Measurements from ENCODE around the gene DEAF1. TPM values are rescaled to one million over a fixed set of nuclear protein-coding genes. Genes with fewer than 3 reads are reported as not detected.

Gene DEAF1
- total and polyA plus RNA-seq, 5 donors = 17.5 to 25.2 (median 20.8) TPM

DNA sequence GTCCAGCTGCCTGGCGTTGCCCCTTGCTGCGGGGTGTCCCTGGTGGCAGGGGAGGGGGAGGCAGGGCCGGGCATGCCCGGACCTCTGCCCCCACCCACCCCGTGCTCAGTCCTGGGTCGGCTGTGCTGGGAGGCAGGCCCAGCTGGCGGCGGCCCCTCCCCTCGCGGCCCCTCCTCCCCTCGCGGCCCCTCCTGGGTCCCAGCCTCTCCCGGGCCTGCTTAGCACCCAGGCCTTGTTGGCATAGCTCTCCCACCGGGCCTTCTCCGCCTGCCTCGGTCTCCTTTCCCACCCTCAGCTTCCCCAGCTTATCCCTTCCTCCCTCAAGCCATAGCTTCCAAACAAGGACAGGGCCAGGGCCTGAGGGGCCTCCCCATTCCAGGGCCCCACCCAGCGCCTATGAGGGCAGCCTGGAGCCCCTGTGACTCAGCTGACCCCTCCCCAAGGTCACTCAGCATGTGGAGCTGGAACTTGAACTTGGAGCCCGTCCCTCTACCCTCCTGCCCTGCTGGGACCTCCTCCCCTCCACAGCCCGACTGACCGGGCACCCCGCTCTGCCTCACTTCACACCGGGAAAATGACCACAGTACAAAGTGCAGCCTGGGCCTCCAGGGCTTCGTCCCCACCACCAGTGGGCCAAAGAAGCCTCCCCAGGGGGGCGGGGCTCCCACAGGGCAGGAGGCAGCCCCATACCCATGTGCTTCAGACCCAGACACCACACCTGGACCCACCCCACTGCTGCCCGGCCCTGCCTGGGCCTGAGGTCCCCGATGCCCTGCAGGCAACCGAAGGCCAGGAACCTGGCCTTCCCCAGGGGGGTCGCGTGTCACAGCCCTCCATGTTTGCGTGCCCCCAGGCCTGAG lies 12.2 kb upstream of the DEAF1 start:
- intact Hi-C loops (cut with DNase I) = no loop called here
- H3K4me1 ChIP-seq (ENCODE audit: control insufficient read depth, insufficient read depth, low read length) = no peaks in the 10 kb centered on the region
- H3K27ac ChIP-seq (ENCODE audit: low read length) = no peak overlapping the region
- DNase-seq (peak in 2 of 3 donors; percentile 73 to 81), ATAC-seq (peak; percentile 40 to 49)
- H3K4me3 ChIP-seq (ENCODE audit: low read length) = peak overlapping the region; percentile 32
- WGBS = 42% methylated on average over 30 of the region's 30 CpGs
- no peaks in the 10 kb centered on the region for H3K9me3 ChIP-seq (ENCODE audit: control insufficient read depth, low read length)
- H3K27me3 ChIP-seq (ENCODE audit: control insufficient read depth, insufficient read depth) = no peaks in the 10 kb centered on the region

DNA sequence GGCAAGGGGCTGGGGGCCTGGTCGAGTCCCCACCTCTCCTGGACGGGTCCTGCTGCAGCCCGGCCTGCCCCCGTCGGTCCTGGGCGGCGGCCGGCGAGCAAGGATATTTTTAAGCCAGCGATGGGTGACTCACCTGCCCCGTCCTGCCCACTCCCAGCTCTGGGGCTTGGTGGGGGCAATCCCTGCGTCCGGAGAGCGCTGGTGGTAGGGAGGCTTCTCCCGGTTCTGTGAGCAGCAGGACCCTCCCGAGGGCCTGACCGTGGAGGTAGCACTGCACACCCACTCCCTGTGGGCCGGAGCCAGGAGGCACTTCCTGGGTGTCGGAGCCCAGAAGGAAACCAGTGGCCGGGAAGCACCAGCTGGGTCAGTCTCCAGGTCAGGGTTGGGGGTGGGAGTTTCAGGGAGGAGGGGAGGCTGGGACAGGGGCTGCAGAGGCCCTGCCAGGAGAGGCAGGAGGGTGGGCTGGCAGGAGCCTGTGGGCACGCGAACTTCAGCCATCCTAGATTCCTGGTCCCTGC lies 11.5 kb upstream of the DEAF1 start:
- Histone ChIP-seq H3K4me1 (ENCODE audit: control insufficient read depth, insufficient read depth, low read length) (no peaks in the 10 kb centered on the region), H3K27ac (ENCODE audit: low read length) (no peak overlapping the region), H3K27me3 (ENCODE audit: control insufficient read depth, insufficient read depth) (no peaks in the 10 kb centered on the region), H3K4me3 (ENCODE audit: low read length) (peak overlapping the region; percentile 32), H3K9me3 (ENCODE audit: control insufficient read depth, low read length) (no peaks in the 10 kb centered on the region)
- intact Hi-C loops (cut with DNase I) = no loop called here
- 11% methylated on average over 22 of the region's 22 CpGs for WGBS
- peak in 1 of 3 donors; percentile 70 for DNase-seq
- peak in 1 of 2 donors; percentile 27 for ATAC-seq

DNA sequence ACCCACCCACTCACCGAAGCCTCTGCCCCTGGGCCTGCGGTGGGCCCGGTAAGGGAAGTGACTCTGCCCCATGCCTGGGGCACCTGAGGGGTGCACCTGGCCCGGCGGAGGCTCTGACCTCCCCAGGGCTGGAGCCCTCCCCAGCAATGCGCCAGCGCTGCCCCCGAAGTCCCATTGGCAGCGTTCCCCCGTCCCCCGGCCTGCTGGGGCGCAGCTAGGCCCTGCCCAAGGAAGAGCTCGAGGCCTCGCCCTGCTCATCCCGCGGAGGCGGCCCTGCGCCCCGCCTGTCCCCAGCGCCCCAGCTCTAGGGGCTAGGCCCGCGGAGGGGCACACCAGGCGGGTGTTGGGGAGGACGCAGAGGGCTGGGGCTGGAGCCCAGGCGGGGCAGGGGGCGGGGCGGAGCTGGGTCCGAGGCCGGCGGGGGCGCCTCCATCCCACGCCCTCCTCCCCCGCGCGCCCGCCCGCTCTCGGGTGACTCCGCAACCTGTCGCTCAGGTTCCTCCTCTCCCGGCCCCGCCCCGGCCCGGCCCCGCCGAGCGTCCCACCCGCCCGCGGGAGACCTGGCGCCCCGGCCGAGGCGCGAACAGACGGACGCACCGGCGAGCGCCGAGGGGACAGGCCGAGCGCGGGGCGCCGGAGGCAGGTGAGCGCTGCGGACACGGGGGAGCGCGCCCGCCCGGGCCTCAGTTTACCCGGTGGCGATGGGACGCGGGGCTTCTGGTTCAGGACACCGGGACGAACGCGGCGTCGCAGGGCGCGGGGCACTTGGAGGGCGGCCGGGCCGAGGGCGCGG lies 10.8 kb upstream of the DEAF1 start, which contains the start of gene EPS8L2:
TSS of gene EPS8L2 (plus strand) at position 586 of the 793 bp plus-strand sequence. CDS start 3,177 bp downstream, outside the sequence.
- intact Hi-C loops (cut with DNase I) = no loop called here
- WGBS = 9% methylated on average over 90 of the region's 90 CpGs
- no peak within 1 kb of the TSS for H3K27ac ChIP-seq (ENCODE audit: low read length)
- H3K4me1 ChIP-seq (ENCODE audit: control insufficient read depth, insufficient read depth, low read length) = no peaks in the 10 kb centered on the region
- no peaks in the 10 kb centered on the region for H3K9me3 ChIP-seq (ENCODE audit: control insufficient read depth, low read length)
- peak; percentile 1 to 18 for ATAC-seq
- H3K4me3 ChIP-seq (ENCODE audit: low read length) = peak within 1 kb of the TSS; percentile 32
- peak in 2 of 3 donors; percentile 63 to 67 for DNase-seq
- H3K27me3 ChIP-seq (ENCODE audit: control insufficient read depth, insufficient read depth) = no peaks in the 10 kb centered on the region

DNA sequence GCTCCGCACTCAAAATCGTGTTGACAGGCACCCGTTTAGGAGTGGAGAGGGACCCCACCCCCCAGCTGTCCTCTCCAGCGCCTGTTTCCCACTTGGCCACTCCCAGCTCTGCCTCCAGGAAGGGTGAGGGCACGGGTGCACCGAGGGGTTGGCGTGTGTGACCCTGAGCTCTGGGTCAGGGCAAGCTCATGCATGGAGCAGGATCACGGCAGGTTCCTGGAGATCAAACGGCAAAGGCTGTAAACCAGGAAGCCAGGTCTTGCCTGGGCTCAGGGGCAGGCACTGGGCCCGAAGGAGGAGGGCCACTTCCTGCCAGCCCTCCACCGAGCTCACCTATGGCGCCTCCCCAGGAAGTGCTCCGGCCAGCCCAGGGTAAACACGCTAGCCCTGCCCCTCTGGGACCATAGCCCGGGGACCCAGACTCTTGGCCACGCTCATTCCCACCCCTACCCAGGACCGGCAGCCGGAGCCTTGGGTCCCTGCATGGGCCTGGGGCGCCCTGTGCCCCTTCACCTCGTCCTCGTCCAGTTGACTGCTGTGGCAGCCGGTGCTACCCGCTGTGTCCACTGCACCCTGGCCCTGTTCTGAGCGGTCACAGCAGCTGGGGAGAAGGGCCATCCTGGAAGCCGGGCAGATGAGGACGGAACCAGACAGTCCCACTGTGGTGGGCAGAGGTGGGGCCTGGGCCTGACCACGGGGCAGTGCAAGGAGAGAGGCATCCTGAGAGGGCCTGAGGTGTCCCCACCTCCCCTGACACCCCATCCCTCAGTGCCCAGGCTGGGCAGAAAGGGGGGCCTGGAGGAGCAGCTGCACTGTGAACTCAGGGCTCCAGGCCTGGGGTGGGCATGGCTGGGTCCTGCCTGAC lies 10.0 kb upstream of the DEAF1 start:
- intact Hi-C loops (cut with DNase I) = no loop called here
- peak in 2 of 3 donors; percentile 54 to 56 for DNase-seq
- Histone ChIP-seq H3K4me1 (ENCODE audit: control insufficient read depth, insufficient read depth, low read length) (no peaks in the 10 kb centered on the region), H3K9me3 (ENCODE audit: control insufficient read depth, low read length) (no peaks in the 10 kb centered on the region), H3K27me3 (ENCODE audit: control insufficient read depth, insufficient read depth) (no peaks in the 10 kb centered on the region), H3K27ac (ENCODE audit: low read length) (no peak overlapping the region), H3K4me3 (ENCODE audit: low read length) (no peak overlapping the region)
- WGBS = 66% methylated on average over 27 of the region's 27 CpGs
- ATAC-seq = peak; percentile 13 to 20

DNA sequence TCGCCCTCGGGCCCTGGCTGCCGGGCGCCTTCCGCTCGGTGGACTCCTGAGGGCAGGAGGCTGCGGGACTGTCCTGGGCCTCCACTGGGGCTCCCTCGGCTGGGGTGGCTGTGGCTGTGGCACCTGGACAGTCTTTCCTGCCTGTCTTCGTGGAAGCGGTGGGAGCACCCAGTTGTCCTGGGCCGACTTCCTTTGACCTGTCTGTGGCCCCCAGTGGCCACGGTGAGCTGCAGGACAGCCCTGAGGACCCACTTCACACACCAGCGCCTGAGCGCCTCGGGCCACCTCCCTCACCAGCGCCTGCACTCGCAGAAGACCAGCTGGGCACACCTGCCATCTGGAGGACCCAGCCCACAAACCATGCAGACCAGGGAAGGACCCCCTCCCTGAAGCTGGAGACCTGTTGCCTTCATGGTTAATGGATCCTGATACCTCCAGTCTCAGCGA lies 9.2 kb upstream of the DEAF1 start:
- H3K27ac ChIP-seq (ENCODE audit: low read length) = no peak overlapping the region
- no peaks in the 10 kb centered on the region for H3K4me1 ChIP-seq (ENCODE audit: control insufficient read depth, insufficient read depth, low read length)
- 88% methylated on average over 18 of the region's 18 CpGs for WGBS
- H3K9me3 ChIP-seq (ENCODE audit: control insufficient read depth, low read length) = no peaks in the 10 kb centered on the region
- no peak overlapping the region for H3K4me3 ChIP-seq (ENCODE audit: low read length)
- DNase-seq (peak in 2 of 3 donors; percentile 45 to 50), ATAC-seq (no peak)
- intact Hi-C loops (cut with DNase I) = no loop called here
- H3K27me3 ChIP-seq (ENCODE audit: control insufficient read depth, insufficient read depth) = no peaks in the 10 kb centered on the region

DNA sequence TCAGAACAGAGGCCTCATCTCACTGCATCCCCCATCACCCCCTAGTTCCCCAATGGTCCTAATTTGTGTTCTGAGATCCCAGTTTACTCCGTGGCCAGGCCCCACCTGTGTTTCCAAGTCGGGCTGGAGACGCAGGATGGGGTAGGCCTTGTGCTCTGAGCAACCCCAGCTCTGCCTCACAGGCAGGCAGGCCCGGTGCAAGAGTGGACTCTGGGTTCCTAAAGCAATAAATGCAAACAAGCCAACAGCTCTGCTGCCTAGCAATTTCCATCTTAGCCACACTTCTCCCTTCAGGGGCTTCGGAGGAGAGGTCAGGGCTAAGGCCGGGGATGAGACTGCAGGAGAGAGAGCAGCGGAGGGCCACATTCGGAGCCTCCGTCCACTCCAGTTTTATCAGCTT lies 8.5 kb upstream of the DEAF1 start:
- ATAC-seq (no peak), DNase-seq (peak in 1 of 3 donors; percentile 14)
- H3K9me3 ChIP-seq (ENCODE audit: control insufficient read depth, low read length) = no peaks in the 10 kb centered on the region
- WGBS = 85% methylated on average over 9 of the region's 9 CpGs
- H3K4me3 ChIP-seq (ENCODE audit: low read length) = no peak overlapping the region
- intact Hi-C loops (cut with DNase I) = no loop called here
- H3K4me1 ChIP-seq (ENCODE audit: control insufficient read depth, insufficient read depth, low read length) = no peaks in the 10 kb centered on the region
- H3K27me3 ChIP-seq (ENCODE audit: control insufficient read depth, insufficient read depth) = no peaks in the 10 kb centered on the region
- H3K27ac ChIP-seq (ENCODE audit: low read length) = no peak overlapping the region

DNA sequence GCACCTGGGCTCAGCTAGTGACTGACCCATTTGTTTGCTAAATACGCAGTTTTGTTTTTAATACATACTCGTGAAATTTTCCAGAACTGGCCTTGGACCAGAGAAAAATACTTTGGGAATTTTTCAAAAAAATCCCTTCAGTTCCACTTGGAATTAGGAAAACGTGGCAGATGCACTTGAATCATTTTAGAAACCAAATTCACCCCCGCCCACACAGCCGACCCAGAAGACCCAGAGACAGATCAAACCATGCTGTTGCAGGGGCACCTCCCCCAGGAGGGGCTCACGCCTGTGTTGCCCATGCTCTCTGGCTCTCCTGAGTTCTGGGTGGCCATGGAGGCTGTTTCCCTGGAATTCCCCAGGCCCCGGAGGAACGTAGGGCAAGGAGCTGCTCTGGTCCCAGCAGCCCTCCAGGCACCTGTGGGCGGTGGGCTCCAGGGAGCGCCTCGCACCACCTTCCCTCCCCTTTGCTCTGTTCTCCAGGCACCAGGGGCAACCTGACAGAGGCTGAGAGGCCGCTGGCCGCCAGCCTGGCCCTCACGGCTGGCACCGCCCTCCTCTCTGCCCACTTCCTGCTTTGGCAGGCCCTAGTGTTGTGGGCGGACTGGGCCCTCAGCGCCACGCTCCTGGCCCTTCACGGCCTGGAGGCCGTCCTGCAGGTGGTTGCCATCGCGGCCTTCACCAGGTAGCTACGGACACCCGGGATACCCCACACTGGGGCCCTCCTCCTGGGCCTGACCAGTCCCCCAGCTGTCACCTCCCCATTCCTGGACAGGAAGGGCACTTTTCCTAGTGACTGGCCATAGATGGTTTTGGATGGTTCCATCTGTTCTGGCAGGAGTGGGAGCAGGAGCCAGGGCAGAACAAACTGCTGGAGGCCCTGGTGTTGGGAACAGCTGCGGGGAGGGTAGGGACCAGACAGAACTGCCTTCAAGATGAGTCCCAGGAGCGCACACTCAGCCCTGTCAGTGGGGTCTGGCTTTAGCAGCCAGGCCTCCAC lies 7.7 kb upstream of the DEAF1 start:
- 84% methylated on average over 26 of the region's 26 CpGs for WGBS
- H3K4me1 ChIP-seq (ENCODE audit: control insufficient read depth, insufficient read depth, low read length) = no peaks in the 10 kb centered on the region
- ATAC-seq = peak; percentile 4 to 15
- no peaks in the 10 kb centered on the region for H3K27me3 ChIP-seq (ENCODE audit: control insufficient read depth, insufficient read depth)
- no peak overlapping the region for H3K4me3 ChIP-seq (ENCODE audit: low read length)
- H3K27ac ChIP-seq (ENCODE audit: low read length) = no peak overlapping the region
- intact Hi-C loops (cut with DNase I) = no loop called here
- no peaks in the 10 kb centered on the region for H3K9me3 ChIP-seq (ENCODE audit: control insufficient read depth, low read length)
- DNase-seq = peak in 1 of 3 donors; percentile 70

DNA sequence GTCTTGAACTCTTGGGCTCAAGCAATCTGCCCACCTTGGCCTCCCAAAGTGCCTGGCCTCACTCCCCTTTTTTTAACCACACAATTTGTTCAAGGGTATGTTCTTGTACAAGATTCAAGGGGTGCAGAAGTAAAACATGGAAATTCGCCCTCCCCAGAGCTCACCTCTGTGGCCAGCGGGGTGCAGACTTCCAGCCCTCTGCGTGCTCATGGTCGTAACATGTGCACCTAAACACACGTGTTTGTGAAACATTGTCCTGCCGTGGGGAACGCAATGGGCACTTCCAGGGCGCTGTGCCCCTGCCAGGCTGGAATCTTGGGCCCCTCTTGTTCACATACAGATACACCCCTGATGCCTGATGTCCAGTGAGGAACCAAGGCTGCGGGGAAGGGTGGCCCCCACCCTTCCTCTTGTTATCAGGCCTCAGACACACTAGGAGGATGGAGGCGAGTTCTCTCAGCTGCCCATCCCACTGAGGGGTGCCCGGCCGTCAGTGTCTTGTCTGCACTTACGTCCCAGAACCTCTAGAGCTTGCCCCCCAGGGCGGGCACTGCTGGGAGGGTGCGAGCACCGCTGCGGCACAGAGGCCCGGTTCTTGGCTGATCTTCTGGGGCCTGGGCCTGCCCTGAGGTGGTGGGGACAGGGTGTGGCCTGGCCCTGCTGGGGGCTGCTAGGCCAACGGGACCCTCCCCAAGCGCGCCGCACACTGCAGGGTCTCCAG lies 6.9 kb upstream of the DEAF1 start:
- intact Hi-C loops (cut with DNase I) = no loop called here
- ATAC-seq (no peak), DNase-seq (peak in 1 of 3 donors; percentile 39)
- H3K27ac ChIP-seq (ENCODE audit: low read length) = no peak overlapping the region
- no peaks in the 10 kb centered on the region for H3K4me1 ChIP-seq (ENCODE audit: control insufficient read depth, insufficient read depth, low read length)
- H3K9me3 ChIP-seq (ENCODE audit: control insufficient read depth, low read length) = no peaks in the 10 kb centered on the region
- 95% methylated on average over 22 of the region's 22 CpGs for WGBS
- no peaks in the 10 kb centered on the region for H3K27me3 ChIP-seq (ENCODE audit: control insufficient read depth, insufficient read depth)
- no peak overlapping the region for H3K4me3 ChIP-seq (ENCODE audit: low read length)

DNA sequence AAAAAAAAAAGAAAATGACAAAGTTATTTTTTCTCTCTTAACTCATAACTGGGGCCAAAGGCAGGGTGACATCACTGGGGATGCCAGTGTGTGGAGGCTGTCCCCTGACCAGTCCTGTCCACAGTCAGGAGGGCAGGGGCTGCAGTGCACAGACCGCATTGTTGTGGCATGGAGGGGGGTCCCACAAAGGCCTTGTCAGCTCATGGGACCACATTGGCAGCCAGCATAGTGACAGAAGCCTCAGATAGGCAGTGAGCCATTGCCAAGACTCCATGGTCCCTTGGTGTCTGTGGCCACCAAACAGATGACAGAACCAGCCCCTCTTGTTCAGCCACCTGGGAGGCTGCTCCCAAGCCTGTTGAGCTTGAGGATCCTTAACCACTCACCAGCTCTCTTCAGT lies 4.7 kb upstream of the DEAF1 start:
- WGBS = 100% methylated on average over 1 of the region's 1 CpG
- intact Hi-C loops (cut with DNase I) = no loop called here
- H3K4me1 ChIP-seq (ENCODE audit: control insufficient read depth, insufficient read depth, low read length) = no peaks in the 10 kb centered on the region

More for the DNA sequence above, 4.7 kb upstream of the DEAF1 start:
- no peak for ATAC-seq
- Histone ChIP-seq H3K27ac (ENCODE audit: low read length) (no peak overlapping the region), H3K4me3 (ENCODE audit: low read length) (no peak overlapping the region), H3K9me3 (ENCODE audit: control insufficient read depth, low read length) (no peaks in the 10 kb centered on the region), H3K27me3 (ENCODE audit: control insufficient read depth, insufficient read depth) (no peaks in the 10 kb centered on the region)
- DNase-seq = peak in 1 of 3 donors; percentile 18
